HG02870 (cell line): Measurements from ENCODE around the gene ATP11B.

Experiments used
- ATAC-seq: cut with Tn5 transposase; IDR thresholded peaks from one replicate; pipeline ENCODE4 v1.9.1; 2021; ENCODE audit warnings: mild to moderate bottlenecking, moderate library complexity; ENCODE audit not compliant: unreplicated experiment

Gene ATP11B

DNA sequence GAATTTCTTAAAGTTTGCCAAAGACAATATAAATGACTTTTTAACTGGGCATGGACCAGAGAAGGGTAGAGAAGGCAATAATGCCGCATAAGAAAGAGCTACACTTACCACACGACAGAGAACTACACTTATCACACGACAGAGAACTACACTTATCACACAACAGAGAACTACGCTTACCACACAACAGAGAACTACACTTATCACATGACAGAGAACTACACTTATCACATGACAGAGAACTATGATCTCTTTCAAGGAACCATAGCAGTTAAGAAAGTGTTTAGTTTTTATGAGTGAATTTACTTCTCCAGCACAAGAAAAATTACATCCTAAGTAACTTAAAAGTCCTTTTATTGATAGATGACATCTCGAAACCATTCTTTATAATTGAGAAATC is 155.0 kb downstream of the ATP11B start:
- no peak for ATAC-seq

GRCh38 chr3:182949688-182950087 is 156.4 kb downstream of the ATP11B start:
- ATAC-seq = no peak

- peak; percentile 98 for ATAC-seq
These were observed 161.4 kb downstream of the ATP11B start for GRCh38 chr3:182954553-182955235.

- ATAC-seq = no peak
These were observed 163.9 kb downstream of the ATP11B start for GRCh38 chr3:182957226-182957625.

DNA sequence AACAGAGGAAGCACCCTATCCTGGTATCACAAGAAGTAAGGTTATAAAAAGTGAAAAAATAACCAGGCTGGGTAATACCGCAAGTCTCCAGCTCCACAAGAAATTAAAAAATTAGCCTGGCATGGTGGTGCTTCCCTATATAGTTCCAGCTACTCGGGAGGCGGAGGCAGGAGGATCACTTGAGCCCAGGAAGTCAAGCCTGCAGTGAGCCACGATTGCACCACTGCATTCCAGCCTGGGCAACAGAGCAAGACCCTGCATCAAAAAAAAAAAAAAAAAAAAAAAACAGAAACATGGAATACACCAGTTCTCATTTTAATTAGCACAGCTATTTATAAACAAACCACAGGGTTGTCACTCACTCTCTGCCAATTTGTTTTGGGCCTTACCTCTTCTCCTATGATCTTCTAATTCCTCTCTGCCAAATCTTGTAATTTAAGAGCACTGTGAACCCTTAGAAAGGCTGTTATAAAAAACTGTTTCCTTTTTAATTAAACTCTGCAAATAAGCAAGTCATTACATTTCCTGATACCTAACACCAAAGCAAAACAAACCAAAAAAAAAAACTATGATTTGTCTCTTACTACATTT is 164.5 kb downstream of the ATP11B start:
- ATAC-seq = no peak

GRCh38 chr3:182959474-182960350 is 166.4 kb downstream of the ATP11B start:
- ATAC-seq = no peak

DNA sequence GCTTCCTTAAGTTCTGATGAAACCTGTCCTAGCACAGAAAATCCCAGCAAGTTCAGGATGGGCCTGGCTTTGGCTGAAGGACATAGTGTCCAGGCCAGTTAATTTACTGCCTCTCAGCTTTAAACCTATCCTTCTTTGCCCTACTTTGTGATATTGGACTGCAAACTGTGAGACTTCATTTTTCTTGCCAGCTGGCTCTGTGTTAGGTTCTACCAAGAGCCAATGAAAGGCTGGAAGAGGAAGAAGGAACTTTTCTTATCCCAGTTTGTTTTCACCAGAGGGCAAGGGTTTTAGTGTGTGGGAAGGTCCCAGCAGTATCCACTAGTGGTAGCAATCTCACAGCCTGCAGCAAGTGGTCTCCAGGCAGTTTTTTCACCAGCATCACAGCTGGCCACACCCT is 168.9 kb downstream of the ATP11B start:
- ATAC-seq = no peak

DNA sequence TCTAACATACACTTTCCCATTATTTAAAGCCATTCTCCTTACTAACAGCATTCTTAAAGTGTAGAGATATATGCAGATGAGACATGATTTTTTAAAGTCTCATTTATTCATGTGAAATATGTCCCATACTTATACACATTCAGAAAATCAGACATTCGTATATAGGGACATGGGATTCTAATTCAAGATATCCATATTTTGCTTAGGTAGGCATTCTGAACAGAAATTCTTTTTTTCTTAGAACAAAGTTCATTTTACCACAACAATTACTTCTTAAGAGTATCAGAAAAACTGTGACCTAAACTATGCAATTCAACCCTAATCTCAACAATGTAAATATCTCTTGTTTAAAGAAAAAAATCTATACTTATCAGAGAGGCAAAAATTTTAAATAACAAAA is 170.9 kb downstream of the ATP11B start:
- no peak for ATAC-seq

GRCh38 chr3:182965861-182966366 is 172.6 kb downstream of the ATP11B start:
- no peak for ATAC-seq

GRCh38 chr3:182967218-182968204 is 174.2 kb downstream of the ATP11B start:
- ATAC-seq = peak; percentile 68

GRCh38 chr3:182969277-182969676 is 176.0 kb downstream of the ATP11B start:
- ATAC-seq = no peak

DNA sequence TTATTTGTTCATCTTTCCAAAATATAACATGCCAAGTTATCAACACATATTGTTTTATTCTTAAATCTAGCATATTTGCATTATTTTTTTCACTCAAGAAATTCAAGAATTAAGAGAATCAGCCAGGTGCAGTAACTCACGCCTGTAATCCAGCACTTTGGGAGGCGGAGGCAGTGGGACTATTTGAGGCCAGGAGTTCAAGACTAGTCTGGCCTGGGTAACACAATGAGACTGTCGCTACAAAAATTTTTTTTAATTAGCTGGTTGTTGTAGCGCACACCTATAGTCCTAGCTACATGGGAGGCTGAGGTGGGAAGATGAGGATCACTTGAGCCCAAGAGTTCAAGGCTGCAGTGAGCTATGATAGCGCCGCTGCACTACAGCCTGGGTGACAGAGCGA is 176.5 kb downstream of the ATP11B start:
- no peak for ATAC-seq

GRCh38 chr3:182970811-182971418 is 177.6 kb downstream of the ATP11B start:
- no peak for ATAC-seq
